ENCODE data around the gene SDCCAG8.

- TF ChIP-seq ZNF274 (IDR thresholded peaks at IDR 0.05; ENCODE audit: borderline replicate concordance, extremely low read depth, low read length) (no peak), RAD21 (IDR thresholded peaks at IDR 0.05 in 1 of 2, conservative IDR thresholded peaks at IDR 0.05 in 1 of 2; ENCODE audit: low read depth in 2 of 2, low read length in 2 of 2) (no peak), CTCF (IDR thresholded peaks at IDR 0.05; ENCODE audit: control extremely low read depth in 1 of 3, insufficient read depth in 1 of 3, low read depth in 1 of 3, low read length in 3 of 3) (no peak), TBP (IDR thresholded peaks at IDR 0.05; ENCODE audit: low read depth, low read length) (no peak), EP300 (IDR thresholded peaks at IDR 0.05; ENCODE audit: borderline replicate concordance in 1 of 2, low read depth in 2 of 2, low read length in 2 of 2) (no peak), KDM1A (IDR thresholded peaks at IDR 0.05; ENCODE audit: borderline replicate concordance, low read length) (no peak), ATF3 (IDR thresholded peaks at IDR 0.05; ENCODE audit: insufficient read depth, low read depth, low read length) (no peak), BRCA1 (IDR thresholded peaks at IDR 0.05; ENCODE audit: low read depth, low read length) (no peak), TAF7 (optimal IDR thresholded peaks at IDR 0.05; ENCODE audit: borderline replicate concordance, low read depth, low read length) (no peak), MAX (IDR thresholded peaks at IDR 0.05) (no peak), MAFK (IDR thresholded peaks at IDR 0.05; ENCODE audit: low read depth, low read length) (no peak), POLR2A (IDR thresholded peaks at IDR 0.05; ENCODE audit: control extremely low read depth in 1 of 2, low read depth in 2 of 2, low read length in 2 of 2) (no peak), USF2 (IDR thresholded peaks at IDR 0.05; ENCODE audit: low read length) (no peak), YY1 (IDR thresholded peaks at IDR 0.05; ENCODE audit: low read depth, low read length) (no peak)
Observed at GRCh38 chr1:243272401-243272800, 16.6 kb downstream of the SDCCAG8 start.

All from H1 (cell line).